Stomach (tissue), 4 donors: Measurements from ENCODE around the gene NOXO1.

Experiments used
- CTCF ChIP-seq, 7 experiments: fragments of 450-650 bp in 4 of 7; fragments of 200-600 bp in 3 of 7; sonication (generic) in 3 of 7; IDR thresholded peaks; one replicate each; pipeline ENCODE4 v1.5.1; 2016 to 2019; ENCODE audit warnings: antibody characterized with exemption in 7 of 7, control low read depth in 2 of 7, mild to moderate bottlenecking in 1 of 7
- EP300 ChIP-seq: sonication (generic); formaldehyde crosslinking; IDR thresholded peaks from one replicate; pipeline ENCODE4 v1.6.1; 2017; ENCODE audit warnings: antibody characterized with exemption
- POLR2A ChIP-seq, 4 donors: fragments of 450-650 bp; IDR thresholded peaks; one replicate each; pipeline ENCODE4 v1.6.1; 2016; ENCODE audit warnings: antibody characterized with exemption in 4 of 4, control low read depth in 2 of 4, mild to moderate bottlenecking in 1 of 4, moderate library complexity in 1 of 4
- POLR2AphosphoS5 ChIP-seq, 3 donors: sonication (generic); formaldehyde crosslinking; IDR thresholded peaks; one replicate each; pipeline ENCODE4 v1.6.1; 2016; ENCODE audit warnings: antibody characterized with exemption in 3 of 3

- TF ChIP-seq POLR2A (IDR thresholded peaks at IDR 0.05) (no peak), CTCF (IDR thresholded peaks at IDR 0.05) (no peak), POLR2AphosphoS5 (IDR thresholded peaks at IDR 0.05) (no peak), EP300 (no peak)
These were observed 35.2 kb upstream of the NOXO1 start for GRCh38 chr16:2016407-2016922.
